ENCODE data around the gene TPCN1. TPM values are rescaled to one million over a fixed set of nuclear protein-coding genes. Genes with fewer than 3 reads are reported as not detected.

The TPCN1 gene
- total RNA-seq, 1 experiment from 2014 or later = 19.0 TPM

GRCh38 chr12:113216027-113216426, 5.2 kb upstream of the TPCN1 start:
- ATAC-seq (no peak), DNase-seq (no peak)
- H4K20me1 ChIP-seq (ENCODE audit: low read length) = no peaks in the 10 kb centered on the region
- intact Hi-C loops (cut with micrococcal nuclease) = no loop called here
- no peak overlapping the region for H3K9ac ChIP-seq (ENCODE audit: low read length)
- H3K27ac ChIP-seq (ENCODE audit: low read length) = no peak overlapping the region
- BruUV-seq (replicated peaks) = no TSS peak
- H3K27me3 ChIP-seq (ENCODE audit: low read length) = no peaks in the 10 kb centered on the region
- H3K36me3 ChIP-seq (ENCODE audit: low read depth, low read length) = no peaks in the 10 kb centered on the region
- no peaks in the 10 kb centered on the region for H3K9me3 ChIP-seq (ENCODE audit: low read length)
- H3K4me3 ChIP-seq (ENCODE audit: low read length) = no peak overlapping the region
- H3K79me2 ChIP-seq (ENCODE audit: low read length) = no peaks in the 10 kb centered on the region
- H3F3A ChIP-seq (ENCODE audit: low read length, unreplicated experiment) = peaks cover 5% of the 10 kb centered on the region
- CTCF ChIA-PET = no interaction called here
- no peak overlapping the region for H2AFZ ChIP-seq (ENCODE audit: low read length)
- H3K4me1 ChIP-seq (ENCODE audit: insufficient read depth, low read length) = peaks cover 23% of the 10 kb centered on the region
- TF ChIP-seq EZH2 (IDR thresholded peaks at IDR 0.05; ENCODE audit: low read length, unreplicated experiment) = no peak
- TF ChIP-seq CTCF (conservative IDR thresholded peaks at IDR 0.05; ENCODE audit: low read depth, low read length) = no peak
- no peak for TF ChIP-seq EZH2phosphoT487 (IDR thresholded peaks at IDR 0.05; ENCODE audit: borderline replicate concordance, low read length)
- H3K9me2 ChIP-seq (replicated peaks; ENCODE audit: low read length) = no peaks in the 10 kb centered on the region
- POLR2A ChIA-PET (ENCODE audit: unreplicated experiment) = no interaction called here
- no peak overlapping the region for H3K4me2 ChIP-seq (ENCODE audit: low read length)

- no peaks in the 10 kb centered on the region for H4K20me1 ChIP-seq (ENCODE audit: low read length)
- peaks cover 27% of the 10 kb centered on the region for H3K4me1 ChIP-seq (ENCODE audit: insufficient read depth, low read length)
- H2AFZ ChIP-seq (ENCODE audit: low read length) = peak overlapping the region; percentile 80
- H3K9me3 ChIP-seq (ENCODE audit: low read length) = no peaks in the 10 kb centered on the region
- TF ChIP-seq CTCF (conservative IDR thresholded peaks at IDR 0.05; ENCODE audit: low read depth, low read length) (no peak), EZH2 (IDR thresholded peaks at IDR 0.05; ENCODE audit: low read length, unreplicated experiment) (no peak), EZH2phosphoT487 (IDR thresholded peaks at IDR 0.05; ENCODE audit: borderline replicate concordance, low read length) (no peak)
- peaks cover 18% of the 10 kb centered on the region for H3K79me2 ChIP-seq (ENCODE audit: low read length)
- peak overlapping the region; percentile 76 for H3K4me3 ChIP-seq (ENCODE audit: low read length)
- peak overlapping the region; percentile 56; the same call in 1 of the 2 replicates for H3K9ac ChIP-seq (ENCODE audit: low read length)
- peaks cover 4% of the 10 kb centered on the region for H3F3A ChIP-seq (ENCODE audit: low read length, unreplicated experiment)
- no peak overlapping the region for H3K27ac ChIP-seq (ENCODE audit: low read length)
- H3K9me2 ChIP-seq (replicated peaks; ENCODE audit: low read length) = no peaks in the 10 kb centered on the region
- ATAC-seq = peak; percentile 0; the same call in 1 of the 2 replicates
- intact Hi-C loops (cut with micrococcal nuclease) = loop anchor here (1.0 kb wide), 1 partner anchor 21 kb away; no protein-coding TSS in a partner anchor
- DNase-seq = peak; percentile 30
- ChIA-PET CTCF (no interaction called here), POLR2A (ENCODE audit: unreplicated experiment) (interaction anchor here (0.6 to 1.7 kb wide), 3 partner anchors 15 to 25 kb away, joined by 4 to 20 read pairs (median 10); no protein-coding TSS in a partner anchor)
- peak overlapping the region; percentile 85 for H3K4me2 ChIP-seq (ENCODE audit: low read length)
- H3K27me3 ChIP-seq (ENCODE audit: low read length) = no peaks in the 10 kb centered on the region
- no peaks in the 10 kb centered on the region for H3K36me3 ChIP-seq (ENCODE audit: low read depth, low read length)
- BruUV-seq (replicated peaks) = TSS peak; percentile 73
Observed at GRCh38 chr12:113220593-113221180, 577 bp upstream of the TPCN1 start.

Data from PC-3 (cell line).